ENCODE data around the gene FOXP1.

The FOXP1 gene

GRCh38 chr3:71110385-71111222, 472.9 kb downstream of the FOXP1 start:
- TF ChIP-seq TCF4 (CRISPR knock-in tag; IDR thresholded peaks at IDR 0.05; ENCODE audit: borderline replicate concordance) (no peak), RARB (CRISPR knock-in tag; IDR thresholded peaks at IDR 0.05) (no peak), ZC3H10 (CRISPR knock-in tag; IDR thresholded peaks at IDR 0.05) (no peak), OSR1 (CRISPR knock-in tag; IDR thresholded peaks at IDR 0.05) (no peak), PPARA (CRISPR knock-in tag; IDR thresholded peaks at IDR 0.05; ENCODE audit: borderline replicate concordance) (no peak), GLIS3 (CRISPR knock-in tag; IDR thresholded peaks at IDR 0.05) (no peak), ZNF70 (CRISPR knock-in tag; IDR thresholded peaks at IDR 0.05) (no peak), ZNF8 (CRISPR knock-in tag; IDR thresholded peaks at IDR 0.05) (no peak)
- TF ChIP-seq, protein P1, sequence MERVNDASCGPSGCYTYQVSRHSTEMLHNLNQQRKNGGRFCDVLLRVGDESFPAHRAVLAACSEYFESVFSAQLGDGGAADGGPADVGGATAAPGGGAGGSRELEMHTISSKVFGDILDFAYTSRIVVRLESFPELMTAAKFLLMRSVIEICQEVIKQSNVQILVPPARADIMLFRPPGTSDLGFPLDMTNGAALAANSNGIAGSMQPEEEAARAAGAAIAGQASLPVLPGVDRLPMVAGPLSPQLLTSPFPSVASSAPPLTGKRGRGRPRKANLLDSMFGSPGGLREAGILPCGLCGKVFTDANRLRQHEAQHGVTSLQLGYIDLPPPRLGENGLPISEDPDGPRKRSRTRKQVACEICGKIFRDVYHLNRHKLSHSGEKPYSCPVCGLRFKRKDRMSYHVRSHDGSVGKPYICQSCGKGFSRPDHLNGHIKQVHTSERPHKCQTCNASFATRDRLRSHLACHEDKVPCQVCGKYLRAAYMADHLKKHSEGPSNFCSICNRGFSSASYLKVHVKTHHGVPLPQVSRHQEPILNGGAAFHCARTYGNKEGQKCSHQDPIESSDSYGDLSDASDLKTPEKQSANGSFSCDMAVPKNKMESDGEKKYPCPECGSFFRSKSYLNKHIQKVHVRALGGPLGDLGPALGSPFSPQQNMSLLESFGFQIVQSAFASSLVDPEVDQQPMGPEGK (CRISPR knock-in tag; IDR thresholded peaks at IDR 0.05; ENCODE audit: borderline replicate concordance): no peak
- TF ChIP-seq, protein P2, sequence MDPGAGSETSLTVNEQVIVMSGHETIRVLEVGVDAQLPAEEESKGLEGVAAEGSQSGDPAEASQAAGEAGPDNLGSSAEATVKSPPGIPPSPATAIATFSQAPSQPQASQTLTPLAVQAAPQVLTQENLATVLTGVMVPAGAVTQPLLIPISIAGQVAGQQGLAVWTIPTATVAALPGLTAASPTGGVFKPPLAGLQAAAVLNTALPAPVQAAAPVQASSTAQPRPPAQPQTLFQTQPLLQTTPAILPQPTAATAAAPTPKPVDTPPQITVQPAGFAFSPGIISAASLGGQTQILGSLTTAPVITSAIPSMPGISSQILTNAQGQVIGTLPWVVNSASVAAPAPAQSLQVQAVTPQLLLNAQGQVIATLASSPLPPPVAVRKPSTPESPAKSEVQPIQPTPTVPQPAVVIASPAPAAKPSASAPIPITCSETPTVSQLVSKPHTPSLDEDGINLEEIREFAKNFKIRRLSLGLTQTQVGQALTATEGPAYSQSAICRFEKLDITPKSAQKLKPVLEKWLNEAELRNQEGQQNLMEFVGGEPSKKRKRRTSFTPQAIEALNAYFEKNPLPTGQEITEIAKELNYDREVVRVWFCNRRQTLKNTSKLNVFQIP (CRISPR knock-in tag; IDR thresholded peaks at IDR 0.05; ENCODE audit: borderline replicate concordance, low read depth): no peak
- no peak for ATAC-seq

DNA sequence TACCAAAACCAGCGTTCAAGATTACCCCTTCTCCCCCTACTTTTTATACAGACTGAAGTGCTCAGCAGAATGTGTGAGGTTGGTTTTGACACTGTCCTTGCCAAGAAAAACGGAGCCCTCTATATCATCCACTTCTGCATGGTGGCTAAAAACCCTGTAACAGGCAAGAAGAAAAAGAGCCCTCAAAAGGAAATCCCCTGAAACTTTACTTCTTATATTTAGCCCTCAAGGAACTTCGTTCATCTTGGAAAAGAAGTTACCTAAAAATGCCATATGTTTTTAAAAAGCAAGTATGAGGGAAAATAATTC, 473.6 kb downstream of the FOXP1 start:
- ATAC-seq: peak; percentile 13; the same call in 2 of the 3 replicates
- TF ChIP-seq ARNTL (CRISPR knock-in tag; IDR thresholded peaks at IDR 0.05; ENCODE audit: borderline replicate concordance, low read depth): no peak
- TF ChIP-seq SNAI2 (CRISPR knock-in tag; IDR thresholded peaks at IDR 0.05): no peak
- TF ChIP-seq ZNF8 (CRISPR knock-in tag; IDR thresholded peaks at IDR 0.05): no peak
- TF ChIP-seq TCF4 (CRISPR knock-in tag; IDR thresholded peaks at IDR 0.05; ENCODE audit: borderline replicate concordance): no peak
- TF ChIP-seq TOX (CRISPR knock-in tag; IDR thresholded peaks at IDR 0.05; ENCODE audit: borderline replicate concordance): no peak
- TF ChIP-seq, protein P3, sequence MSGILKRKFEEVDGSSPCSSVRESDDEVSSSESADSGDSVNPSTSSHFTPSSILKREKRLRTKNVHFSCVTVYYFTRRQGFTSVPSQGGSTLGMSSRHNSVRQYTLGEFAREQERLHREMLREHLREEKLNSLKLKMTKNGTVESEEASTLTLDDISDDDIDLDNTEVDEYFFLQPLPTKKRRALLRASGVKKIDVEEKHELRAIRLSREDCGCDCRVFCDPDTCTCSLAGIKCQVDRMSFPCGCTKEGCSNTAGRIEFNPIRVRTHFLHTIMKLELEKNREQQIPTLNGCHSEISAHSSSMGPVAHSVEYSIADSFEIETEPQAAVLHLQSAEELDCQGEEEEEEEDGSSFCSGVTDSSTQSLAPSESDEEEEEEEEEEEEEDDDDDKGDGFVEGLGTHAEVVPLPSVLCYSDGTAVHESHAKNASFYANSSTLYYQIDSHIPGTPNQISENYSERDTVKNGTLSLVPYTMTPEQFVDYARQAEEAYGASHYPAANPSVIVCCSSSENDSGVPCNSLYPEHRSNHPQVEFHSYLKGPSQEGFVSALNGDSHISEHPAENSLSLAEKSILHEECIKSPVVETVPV (CRISPR knock-in tag; IDR thresholded peaks at IDR 0.05): no peak
- no peak for TF ChIP-seq GLIS3 (CRISPR knock-in tag; IDR thresholded peaks at IDR 0.05)
- TF ChIP-seq BACH2 (CRISPR knock-in tag; IDR thresholded peaks at IDR 0.05; ENCODE audit: borderline replicate concordance): no peak
- no peak for TF ChIP-seq ZNF565 (CRISPR knock-in tag; conservative IDR thresholded peaks at IDR 0.05; ENCODE audit: low read depth)

- TF ChIP-seq, protein P4, sequence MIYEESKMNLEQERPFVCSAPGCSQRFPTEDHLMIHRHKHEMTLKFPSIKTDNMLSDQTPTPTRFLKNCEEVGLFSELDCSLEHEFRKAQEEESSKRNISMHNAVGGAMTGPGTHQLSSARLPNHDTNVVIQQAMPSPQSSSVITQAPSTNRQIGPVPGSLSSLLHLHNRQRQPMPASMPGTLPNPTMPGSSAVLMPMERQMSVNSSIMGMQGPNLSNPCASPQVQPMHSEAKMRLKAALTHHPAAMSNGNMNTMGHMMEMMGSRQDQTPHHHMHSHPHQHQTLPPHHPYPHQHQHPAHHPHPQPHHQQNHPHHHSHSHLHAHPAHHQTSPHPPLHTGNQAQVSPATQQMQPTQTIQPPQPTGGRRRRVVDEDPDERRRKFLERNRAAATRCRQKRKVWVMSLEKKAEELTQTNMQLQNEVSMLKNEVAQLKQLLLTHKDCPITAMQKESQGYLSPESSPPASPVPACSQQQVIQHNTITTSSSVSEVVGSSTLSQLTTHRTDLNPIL (CRISPR knock-in tag; IDR thresholded peaks at IDR 0.05; ENCODE audit: low read depth): 0 out of 2 replicates have a peak, but pooled peaks have one; percentile 61
- TF ChIP-seq ISL1 (CRISPR knock-in tag; IDR thresholded peaks at IDR 0.05): 0 out of 2 replicates have a peak, but pooled peaks have one; percentile 14
- TF ChIP-seq, protein P3 (CRISPR knock-in tag; IDR thresholded peaks at IDR 0.05): no peak
- TF ChIP-seq CSDC2 (CRISPR knock-in tag; IDR thresholded peaks at IDR 0.05): no peak
- no peak for TF ChIP-seq ZNF565 (CRISPR knock-in tag; conservative IDR thresholded peaks at IDR 0.05; ENCODE audit: low read depth)
- ATAC-seq: peak; percentile 88
Measured at GRCh38 chr3:71109241-71109976, 474.1 kb downstream of the FOXP1 start.

Measured in SK-N-SH treated with all-trans-retinoic acid at 6 μM for 48 hours (cell line).